Measurements from ENCODE around the gene OR52J3.
"Not testable (repeated sequence)": the region's sequence is repeated elsewhere in the genome, so short reads cannot be mapped to it uniquely, and the experiment has no call there.

Gene OR52J3

GRCh38 chr11:5046754-5047330 is 516 bp downstream of the OR52J3 start:
- no peaks in the 10 kb centered on the region for H3K9me3 ChIP-seq
- no peak for DNase-seq
- no peaks in the 10 kb centered on the region for H3K27me3 ChIP-seq
- no peaks in the 10 kb centered on the region for H3K4me1 ChIP-seq
- no peak for TF ChIP-seq CTCF (IDR thresholded peaks at IDR 0.05; ENCODE audit: low read depth, low read length)
- no peaks in the 10 kb centered on the region for H3K36me3 ChIP-seq
- no peak overlapping the region for H3K4me3 ChIP-seq (ENCODE audit: low read depth, low read length)

GRCh38 chr11:5058679-5059078 is 12.4 kb downstream of the OR52J3 start:
- H3K4me1 ChIP-seq; DNase-seq; H3K27me3 ChIP-seq; H3K9me3 ChIP-seq; H3K36me3 ChIP-seq; H3K4me3 ChIP-seq (ENCODE audit: low read depth, low read length): not testable (repeated sequence)

GRCh38 chr11:5059391-5059790 is 13.1 kb downstream of the OR52J3 start, which contains the start of gene OR52E2:
TSS of gene OR52E2 (minus strand) at chr11:5059627. CDS start at chr11:5059627, 0 bp downstream.
- H3K27me3 ChIP-seq = no peaks in the 10 kb centered on the region
- TF ChIP-seq CTCF (IDR thresholded peaks at IDR 0.05; ENCODE audit: low read depth, low read length) = no peak
- DNase-seq = no peak
- H3K9me3 ChIP-seq = no peaks in the 10 kb centered on the region
- no peaks in the 10 kb centered on the region for H3K4me1 ChIP-seq
- no peak within 1 kb of the TSS for H3K4me3 ChIP-seq (ENCODE audit: low read depth, low read length)
- H3K36me3 ChIP-seq = no peaks in the 10 kb centered on the region

GRCh38 chr11:5065027-5065426 is 18.7 kb downstream of the OR52J3 start:
- no peak for DNase-seq
- H3K9me3 ChIP-seq = no peaks in the 10 kb centered on the region
- no peak overlapping the region for H3K4me3 ChIP-seq (ENCODE audit: low read depth, low read length)
- H3K27me3 ChIP-seq = no peaks in the 10 kb centered on the region
- no peaks in the 10 kb centered on the region for H3K4me1 ChIP-seq
- no peaks in the 10 kb centered on the region for H3K36me3 ChIP-seq
- TF ChIP-seq CTCF (IDR thresholded peaks at IDR 0.05; ENCODE audit: low read depth, low read length) = no peak

GRCh38 chr11:5069272-5069671 is 22.9 kb downstream of the OR52J3 start, which contains the start of gene OR52E1:
TSS of gene OR52E1 (plus strand) at chr11:5069572.
- H3K9me3 ChIP-seq = no peaks in the 10 kb centered on the region
- no peaks in the 10 kb centered on the region for H3K36me3 ChIP-seq
- no peaks in the 10 kb centered on the region for H3K4me1 ChIP-seq
- no peak for TF ChIP-seq CTCF (IDR thresholded peaks at IDR 0.05; ENCODE audit: low read depth, low read length)
- no peak within 1 kb of the TSS for H3K4me3 ChIP-seq (ENCODE audit: low read depth, low read length)
- H3K27me3 ChIP-seq = no peaks in the 10 kb centered on the region
- no peak for DNase-seq

GRCh38 chr11:5071799-5072198 is 25.5 kb downstream of the OR52J3 start:
- H3K27me3 ChIP-seq = no peaks in the 10 kb centered on the region
- H3K9me3 ChIP-seq = no peaks in the 10 kb centered on the region
- TF ChIP-seq CTCF (IDR thresholded peaks at IDR 0.05; ENCODE audit: low read depth, low read length) = no peak
- H3K4me3 ChIP-seq (ENCODE audit: low read depth, low read length) = no peak overlapping the region
- no peaks in the 10 kb centered on the region for H3K4me1 ChIP-seq
- DNase-seq = no peak
- no peaks in the 10 kb centered on the region for H3K36me3 ChIP-seq
